HG02840 (cell line): ENCODE measurements around the gene SKIC8.
"Not testable (repeated sequence)": the region's sequence is repeated elsewhere in the genome, so short reads cannot be mapped to it uniquely, and the experiment has no call there.

Experiments used
- ATAC-seq: cut with Tn5 transposase; IDR thresholded peaks from one replicate; pipeline ENCODE4 v1.9.1; 2021; ENCODE audit warnings: mild to moderate bottlenecking, moderate library complexity, moderate number of reproducible peaks; ENCODE audit not compliant: unreplicated experiment, low FRiP score

Gene SKIC8

GRCh38 chr15:78263351-78263781 is 36.0 kb downstream of the SKIC8 start:
- no peak for ATAC-seq

GRCh38 chr15:78261062-78261461 is 38.3 kb downstream of the SKIC8 start:
- ATAC-seq, result no peak

GRCh38 chr15:78260489-78260888 is 38.9 kb downstream of the SKIC8 start:
- no peak for ATAC-seq

GRCh38 chr15:78259232-78259631 is 40.2 kb downstream of the SKIC8 start:
- ATAC-seq, result no peak

- ATAC-seq, result no peak
Observed at GRCh38 chr15:78257681-78258080, 41.7 kb downstream of the SKIC8 start.

- no peak for ATAC-seq
Observed at GRCh38 chr15:78256044-78256437, 43.4 kb downstream of the SKIC8 start.

- ATAC-seq, result no peak
Observed at GRCh38 chr15:78255421-78256043, 43.9 kb downstream of the SKIC8 start.

GRCh38 chr15:78251136-78251535 is 48.3 kb downstream of the SKIC8 start:
- no peak for ATAC-seq

- no peak for ATAC-seq
Observed at GRCh38 chr15:78249131-78249530, 50.3 kb downstream of the SKIC8 start.

- no peak for ATAC-seq
Observed at GRCh38 chr15:78247911-78248310, 51.5 kb downstream of the SKIC8 start.

- ATAC-seq, result not testable (repeated sequence)
Observed at GRCh38 chr15:78245976-78246620, 53.3 kb downstream of the SKIC8 start.

- not testable (repeated sequence) for ATAC-seq
Observed at GRCh38 chr15:78245392-78245791, 54.0 kb downstream of the SKIC8 start.

- no peak for ATAC-seq
Observed at GRCh38 chr15:78244893-78245292, 54.5 kb downstream of the SKIC8 start.

GRCh38 chr15:78244101-78244500 is 55.3 kb downstream of the SKIC8 start:
- no peak for ATAC-seq

GRCh38 chr15:78243491-78243941 is 55.9 kb downstream of the SKIC8 start:
- ATAC-seq, result no peak

GRCh38 chr15:78243058-78243457 is 56.4 kb downstream of the SKIC8 start:
- no peak for ATAC-seq

- ATAC-seq, result no peak
Observed at GRCh38 chr15:78242128-78242527, 57.3 kb downstream of the SKIC8 start.

GRCh38 chr15:78241017-78241416 is 58.4 kb downstream of the SKIC8 start:
- no peak for ATAC-seq

- ATAC-seq, result no peak
Observed at GRCh38 chr15:78239811-78240210, 59.6 kb downstream of the SKIC8 start.

- ATAC-seq, result no peak
Observed at GRCh38 chr15:78237146-78237545, 62.3 kb downstream of the SKIC8 start.

- no peak for ATAC-seq
Observed at GRCh38 chr15:78236491-78236890, 62.9 kb downstream of the SKIC8 start.

- ATAC-seq, result no peak
Observed at GRCh38 chr15:78234515-78235040, 64.8 kb downstream of the SKIC8 start, which contains the start of gene ACSBG1. TSS of gene ACSBG1 (minus strand) at chr15:78234565. CDS start at chr15:78234501, 64 bp downstream.
